ENCODE measurements around the gene OSTN. TPM values are rescaled to one million over a fixed set of nuclear protein-coding genes. Genes with fewer than 3 reads are reported as not detected.

The OSTN gene
- total and polyA plus RNA-seq, 2 donors (not counting 3 experiments of a cell fraction or from before 2014, with no cell fraction given) = not detected

- TF ChIP-seq JUN (IDR thresholded peaks at IDR 0.05; ENCODE audit: borderline replicate concordance, insufficient read depth, insufficient read length, low read depth) (no peak), EZH2 (IDR thresholded peaks at IDR 0.05; ENCODE audit: borderline replicate concordance, low read depth, low read length, severe bottlenecking) (no peak), MAX (IDR thresholded peaks at IDR 0.05; ENCODE audit: insufficient read depth, insufficient read length) (no peak), CTCF (IDR thresholded peaks at IDR 0.05; ENCODE audit: extremely low read depth in 1 of 2, insufficient read depth in 1 of 2, low read depth in 1 of 2, low read length in 2 of 2) (no peak), GATA2 (IDR thresholded peaks at IDR 0.05; ENCODE audit: insufficient read depth, insufficient read length, low read depth, low read length) (no peak), POLR2A (IDR thresholded peaks at IDR 0.05; ENCODE audit: low read depth, low read length) (no peak), MYC (IDR thresholded peaks at IDR 0.05; ENCODE audit: low read depth, low read length) (no peak), POLR2AphosphoS5 (IDR thresholded peaks at IDR 0.05; ENCODE audit: insufficient read depth, low read depth, low read length) (no peak), FOS (IDR thresholded peaks at IDR 0.05; ENCODE audit: borderline replicate concordance, insufficient read depth, low read length) (no peak)
- dilution Hi-C loops (cut with MboI; ENCODE audit: extremely low pct_ligation_motif_present, low sequenced_read_pairs) = no loop called here
Measured at GRCh38 chr3:191217301-191217700, 18.3 kb downstream of the OSTN start.

More at GRCh38 chr3:191217301-191217700, 18.3 kb downstream of the OSTN start:
- Histone ChIP-seq H3K4me2 (ENCODE audit: insufficient read depth, low read length) (no peak overlapping the region), H3K9me3 (replicated peaks; ENCODE audit: control insufficient read depth, insufficient read depth, low read length) (no peaks in the 10 kb centered on the region), H3K27me3 (ENCODE audit: control insufficient read depth in 2 of 2, insufficient read depth in 2 of 2, low read length in 2 of 2) (no peaks in the 10 kb centered on the region), H3K27ac (ENCODE audit: insufficient read depth, low read depth, low read length) (no peak overlapping the region), H4K20me1 (replicated peaks; ENCODE audit: control insufficient read depth, extremely low read depth, insufficient read depth, low read length) (no peaks in the 10 kb centered on the region), H3K36me3 (ENCODE audit: control insufficient read depth in 2 of 2, extremely low read depth in 1 of 2, insufficient read depth in 2 of 2, low read length in 2 of 2) (no peaks in the 10 kb centered on the region), H3K9me1 (replicated peaks; ENCODE audit: control insufficient read depth, extremely low read depth, insufficient read depth, low read length) (no peaks in the 10 kb centered on the region), H3K9ac (replicated peaks; ENCODE audit: extremely low read depth, insufficient read depth, low read length) (no peak overlapping the region), H3K4me3 (replicated peaks in 1 of 3; ENCODE audit: insufficient read depth in 1 of 3, low read depth in 1 of 3, low read length in 3 of 3) (no peak overlapping the region), H3K4me1 (ENCODE audit: control insufficient read depth, extremely low read depth, insufficient read depth, low read length) (no peaks in the 10 kb centered on the region), H3K79me2 (ENCODE audit: control insufficient read depth, insufficient read depth, low read length) (no peaks in the 10 kb centered on the region), H2AFZ (ENCODE audit: low read depth, low read length) (no peak overlapping the region)
- BruUV-seq (replicated peaks) = no TSS peak
- DNase-seq (ENCODE audit: low read depth, low spot score) (no peak), FAIRE-seq (no peak)
- ChIA-PET CTCF (no interaction called here), POLR2A (no interaction called here)
- intact Hi-C loops (cut with micrococcal nuclease) = no loop called here

Measured in endothelial cell of umbilical vein (primary cell).